ENCODE measurements around the gene HS2ST1.
"Not testable (repeated sequence)": the region's sequence is repeated elsewhere in the genome, so short reads cannot be mapped to it uniquely, and the experiment has no call there.

Gene HS2ST1

DNA sequence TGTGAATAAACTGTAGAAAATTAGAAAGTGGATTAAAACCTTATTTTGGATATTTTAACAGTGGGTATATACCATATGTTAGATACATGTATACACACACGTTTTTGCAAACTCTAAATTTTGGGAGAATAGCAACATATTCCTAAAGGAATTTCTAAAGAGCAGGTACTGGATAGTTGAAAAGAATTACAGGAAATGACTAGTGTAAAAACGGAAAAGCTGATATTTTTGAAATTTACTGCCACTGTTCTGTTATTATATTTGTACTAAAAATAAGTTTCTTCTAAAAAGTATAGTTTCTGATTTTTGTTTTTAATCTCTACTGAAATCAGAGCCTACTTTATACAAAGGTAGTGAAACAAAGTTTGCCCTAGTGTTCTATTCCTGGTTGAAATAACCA, 114.1 kb downstream of the HS2ST1 start:
- no peak for DNase-seq

GRCh38 chr1:87030740-87031690, 116.6 kb downstream of the HS2ST1 start:
- no peak for DNase-seq

DNA sequence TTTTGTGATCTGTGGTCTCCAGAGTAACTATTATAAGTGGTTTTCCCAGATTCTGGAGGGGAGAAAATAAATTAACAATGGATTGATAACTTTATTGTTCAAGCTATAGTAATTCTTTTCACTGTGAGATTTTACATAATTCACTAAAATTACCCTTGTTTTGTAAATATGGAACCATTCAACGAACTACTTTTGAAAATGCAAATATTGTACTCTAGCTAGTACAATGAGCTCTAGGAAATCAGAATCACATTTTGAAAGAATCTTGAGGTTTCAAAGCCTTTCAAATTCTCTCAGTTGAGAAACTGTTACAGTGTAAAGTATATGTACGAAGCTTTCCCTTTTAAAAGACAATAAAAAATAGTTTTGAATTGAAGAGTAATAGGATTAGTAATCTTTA, 119.9 kb downstream of the HS2ST1 start:
- DNase-seq: no peak

DNA sequence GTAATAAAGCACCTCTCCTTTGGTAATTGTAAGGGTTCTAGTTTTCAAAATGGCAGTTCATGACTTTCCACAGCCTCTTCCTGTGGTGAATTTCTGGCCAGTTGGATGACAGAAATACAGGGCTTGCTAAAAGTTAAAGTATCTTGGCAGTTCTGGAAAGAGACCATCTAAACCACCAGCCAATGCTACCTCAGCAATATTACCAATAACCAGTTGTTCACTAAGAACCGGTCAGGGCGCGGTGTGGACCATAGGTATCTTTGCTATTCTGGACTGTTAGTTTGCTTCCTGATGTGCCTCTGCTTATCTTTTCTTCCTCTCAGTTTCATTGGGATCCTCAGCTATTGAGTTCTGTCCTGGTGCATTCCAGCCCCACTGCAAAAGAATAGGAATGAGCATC, 124.7 kb downstream of the HS2ST1 start:
- no peak for DNase-seq

- no peak for DNase-seq
These were observed 127.8 kb downstream of the HS2ST1 start for GRCh38 chr1:87042111-87042811.

DNA sequence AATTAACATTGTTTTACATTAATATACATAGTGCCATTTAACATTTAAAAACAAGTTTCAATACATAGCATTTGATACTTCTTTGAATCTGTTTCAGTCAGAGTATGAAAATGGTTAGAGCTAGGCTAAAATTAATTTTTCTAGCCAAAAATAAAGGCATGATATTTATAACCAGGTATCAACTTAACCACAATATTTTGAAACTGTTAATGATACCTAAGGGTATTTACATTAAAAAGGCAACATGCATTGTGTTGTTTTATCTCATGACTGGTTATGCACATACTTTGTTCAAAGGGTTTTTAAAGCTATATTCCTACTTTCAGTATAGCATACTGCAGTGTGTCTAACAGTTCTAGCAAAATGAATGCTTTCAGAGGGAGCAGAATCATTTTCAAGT, 130.0 kb downstream of the HS2ST1 start:
- DNase-seq: no peak

DNA sequence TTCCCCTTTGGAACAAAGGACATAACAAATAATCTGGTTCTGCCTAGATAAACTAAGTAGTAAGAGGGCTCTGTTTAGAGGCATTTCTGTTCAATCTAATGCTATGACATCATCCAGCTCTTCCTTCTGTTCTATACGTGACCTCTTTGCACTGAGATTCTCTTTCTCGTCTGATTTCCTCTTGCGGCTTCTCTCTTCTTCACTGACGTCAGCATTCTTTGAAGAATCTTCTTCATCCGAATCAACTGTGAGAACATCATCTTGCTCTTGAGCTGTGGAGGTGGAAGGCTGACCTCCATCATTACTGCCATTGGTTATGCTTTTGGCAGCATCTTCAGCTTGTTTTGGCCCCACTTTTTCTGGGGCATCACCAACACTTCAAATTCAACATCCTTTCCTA, 130.4 kb downstream of the HS2ST1 start:
- no peak for DNase-seq

DNA sequence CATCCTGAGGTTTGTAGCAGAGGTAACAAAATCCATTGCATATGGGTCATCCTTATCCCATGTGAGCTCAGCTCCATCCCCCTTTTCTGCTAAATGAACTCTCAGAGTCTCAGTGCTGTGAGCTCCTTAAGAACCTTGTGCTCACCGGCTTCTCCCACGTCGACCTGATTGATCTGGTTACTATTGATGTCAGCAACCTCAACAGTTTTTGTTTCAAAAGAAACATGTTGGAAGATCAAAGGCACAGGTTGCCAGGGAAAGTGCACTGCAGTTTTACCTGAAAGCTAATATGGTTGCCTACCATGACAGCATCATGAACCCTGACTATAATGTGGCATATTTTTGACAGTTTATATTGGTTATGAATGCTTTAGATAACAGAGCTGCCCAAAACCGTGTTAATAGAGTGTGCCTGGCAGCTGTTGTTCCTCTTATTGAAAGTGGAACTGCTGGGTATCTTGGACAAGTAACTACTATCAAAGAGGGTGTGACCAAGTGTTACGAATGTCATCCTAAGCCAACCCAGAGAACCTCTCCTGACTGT, 131.4 kb downstream of the HS2ST1 start:
- DNase-seq: peak; percentile 49

DNA sequence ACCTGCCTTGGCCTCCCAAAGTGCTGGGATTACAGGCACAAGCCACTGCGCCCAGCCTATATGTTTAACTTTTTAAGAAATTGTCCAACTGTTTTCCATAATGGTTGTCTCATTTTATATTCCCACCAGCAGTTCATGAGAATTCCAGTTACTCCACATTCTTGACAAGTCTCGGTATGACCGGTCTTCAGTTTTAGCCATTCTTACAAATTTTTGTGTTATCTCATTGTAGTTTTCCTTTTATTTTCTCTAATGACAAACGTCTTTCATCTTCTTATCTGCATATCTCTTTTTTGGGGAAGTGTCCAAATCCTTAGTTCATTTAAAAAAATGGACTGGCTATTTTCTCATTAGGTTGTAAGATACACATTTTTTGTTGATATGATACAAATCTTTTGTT, 132.5 kb downstream of the HS2ST1 start:
- DNase-seq: no peak

DNA sequence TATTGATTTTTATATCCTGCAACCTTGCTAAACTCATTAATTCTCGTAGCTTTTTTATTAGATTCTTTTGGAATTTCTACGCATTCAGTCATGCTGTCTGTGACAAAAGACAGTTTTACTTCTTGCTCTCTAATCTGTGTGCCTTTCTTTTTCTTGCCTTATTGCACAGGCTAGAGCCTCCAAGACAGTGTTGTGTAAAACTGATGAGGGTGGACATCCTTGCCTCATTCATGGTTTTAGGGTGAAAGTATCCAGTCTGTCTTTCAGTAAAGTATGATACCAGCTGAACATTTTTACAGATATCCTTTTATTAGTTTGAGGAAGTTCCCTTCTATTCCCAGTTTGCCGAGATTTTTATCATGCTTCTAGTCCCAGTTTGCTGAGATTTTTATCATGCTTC, 133.8 kb downstream of the HS2ST1 start:
- DNase-seq: no peak

DNA sequence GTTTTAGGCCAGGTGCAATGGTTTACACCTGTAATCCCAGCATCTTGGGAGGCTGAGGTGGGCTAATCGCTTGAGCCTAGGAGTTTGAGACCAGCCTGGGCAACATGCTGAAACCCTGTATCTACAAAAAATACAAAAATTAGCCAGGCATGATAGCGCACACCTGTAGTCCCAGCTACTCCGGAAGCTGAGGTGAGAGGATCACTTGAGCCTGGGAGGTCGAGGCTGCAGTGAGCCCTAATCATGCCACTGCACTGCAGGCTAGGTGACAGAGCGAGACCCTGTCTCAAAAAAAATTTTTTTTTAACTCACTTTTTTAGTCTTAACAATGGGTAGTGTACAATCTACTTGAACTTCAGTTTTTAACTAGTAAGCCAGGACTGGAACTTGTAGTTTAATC, 137.5 kb downstream of the HS2ST1 start:
- DNase-seq: no peak

DNA sequence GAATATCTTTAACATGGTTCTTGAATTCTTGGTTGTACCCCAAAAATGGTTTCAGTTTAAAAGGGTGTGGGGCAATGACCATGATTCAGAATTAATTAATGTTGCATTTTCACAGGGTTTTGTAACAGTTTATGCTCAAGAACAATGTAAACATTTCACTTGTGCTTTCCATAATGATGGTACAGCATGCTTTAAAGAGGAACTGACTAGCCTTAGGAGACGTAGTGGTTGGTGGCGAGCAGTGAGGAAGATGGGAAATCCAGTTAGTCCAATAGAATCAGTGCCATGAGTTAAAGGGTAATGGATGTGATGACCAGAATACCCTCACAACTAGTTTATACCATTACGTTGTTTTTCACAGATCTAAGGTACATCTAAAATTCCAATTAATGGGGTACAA, 138.0 kb downstream of the HS2ST1 start:
- DNase-seq: no peak

DNA sequence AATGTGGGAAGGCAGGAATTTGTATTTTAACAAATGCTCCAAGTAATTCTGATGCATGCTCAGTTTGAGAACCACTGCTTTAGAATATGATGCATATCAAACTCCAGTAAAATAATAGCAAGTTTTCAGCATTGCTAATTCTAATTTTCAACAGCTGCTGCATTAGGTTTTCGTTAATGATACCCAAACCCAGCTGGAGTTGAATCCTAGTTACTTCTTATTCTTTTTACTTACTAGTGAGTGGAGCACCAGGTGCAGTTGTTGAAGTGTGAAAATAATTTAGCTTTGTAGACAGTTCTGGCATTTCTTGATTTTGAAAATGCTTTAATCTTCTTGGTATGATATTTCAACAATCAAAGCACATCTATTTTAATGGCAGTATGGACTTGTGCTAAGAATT, 138.5 kb downstream of the HS2ST1 start:
- DNase-seq: no peak

GRCh38 chr1:87053446-87053845, 139.0 kb downstream of the HS2ST1 start:
- DNase-seq: no peak

GRCh38 chr1:87056974-87057373, 142.5 kb downstream of the HS2ST1 start:
- DNase-seq: no peak

DNA sequence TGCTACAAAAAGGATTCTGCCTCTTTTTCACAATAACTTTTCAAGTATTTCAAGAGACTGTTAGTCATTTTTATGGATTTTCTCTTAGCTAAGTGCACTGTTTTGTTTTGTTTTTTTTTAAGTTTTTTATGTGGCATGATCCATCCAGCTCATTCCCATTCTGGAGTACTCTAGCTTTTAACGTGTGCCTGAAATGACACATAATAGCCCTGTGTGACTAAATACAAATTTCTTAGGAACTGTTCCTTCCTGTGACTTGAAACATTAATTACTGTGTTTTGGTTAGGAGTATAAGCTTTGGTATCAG, 143.9 kb downstream of the HS2ST1 start:
- no peak for DNase-seq

GRCh38 chr1:87061742-87062156, 147.3 kb downstream of the HS2ST1 start:
- peak; percentile 44 for DNase-seq

DNA sequence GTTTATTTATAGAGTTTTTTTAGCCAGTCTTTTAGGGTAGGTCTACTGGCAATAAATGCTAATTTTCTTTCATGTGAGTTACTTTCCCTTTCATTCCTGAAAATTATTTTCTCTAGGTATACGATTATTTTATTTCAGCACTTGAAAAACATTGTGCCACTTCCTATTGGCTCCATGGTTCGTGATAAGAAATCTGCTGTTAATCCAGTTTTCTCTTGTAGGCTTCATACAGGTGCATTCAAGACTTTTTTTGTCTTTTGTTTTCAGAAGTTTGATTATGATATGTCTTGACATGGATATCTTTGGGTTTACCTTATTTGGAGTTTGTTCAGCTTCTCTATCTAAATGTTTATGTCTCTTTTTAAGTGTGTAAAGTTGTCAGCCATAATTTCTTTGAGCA, 148.3 kb downstream of the HS2ST1 start:
- DNase-seq: no peak

DNA sequence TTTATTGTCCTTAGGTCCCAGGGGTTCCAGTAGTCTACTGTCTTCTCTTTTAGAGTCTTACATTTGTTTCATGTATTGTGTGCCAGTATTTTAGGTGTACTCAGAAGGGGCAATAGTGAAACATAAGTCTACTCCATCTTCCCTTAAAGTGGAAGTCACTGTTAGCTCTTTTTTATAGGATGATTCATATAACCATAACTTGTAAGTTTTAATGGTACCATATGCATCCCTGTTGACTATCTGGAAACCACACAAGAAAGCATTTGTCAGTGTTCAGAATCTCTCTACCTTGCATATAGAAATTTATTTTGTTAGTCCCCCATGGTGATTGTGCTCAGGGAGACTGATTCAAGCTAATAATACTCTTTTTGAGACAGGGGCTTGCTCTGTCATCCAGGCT, 149.9 kb downstream of the HS2ST1 start:
- DNase-seq: no peak

DNA sequence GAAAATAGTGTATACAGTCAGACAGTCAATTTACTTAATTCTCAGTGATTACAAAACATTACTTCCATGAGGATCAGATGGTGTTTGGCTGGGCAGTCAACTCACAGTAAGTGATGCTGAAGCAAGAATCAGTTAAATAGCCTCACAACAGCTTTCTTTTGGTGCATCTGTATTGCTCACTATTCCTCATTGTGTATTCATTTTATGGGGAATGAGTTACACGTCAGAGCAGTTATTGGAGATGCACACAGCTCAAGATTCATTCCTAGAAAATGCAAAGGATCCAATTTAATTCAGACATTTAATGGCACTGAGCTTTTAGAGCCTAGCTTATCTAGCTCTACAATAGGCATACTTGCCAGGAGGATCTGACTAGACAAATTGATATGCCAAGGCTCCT, 150.6 kb downstream of the HS2ST1 start:
- no peak for DNase-seq

GRCh38 chr1:87066708-87067107, 152.3 kb downstream of the HS2ST1 start:
- DNase-seq: not testable (repeated sequence)

GRCh38 chr1:87072411-87072810, 158.0 kb downstream of the HS2ST1 start:
- DNase-seq: no peak

- no peak for DNase-seq
These were observed 158.5 kb downstream of the HS2ST1 start for GRCh38 chr1:87072904-87073303.
